Heart right ventricle (tissue), 16 donors: ENCODE results near the gene PCDH15. TPM values are rescaled to one million over a fixed set of nuclear protein-coding genes. Genes with fewer than 3 reads are reported as not detected.

Experiments
- ATAC-seq, 8 donors: fragments of 200-7000 bp; cut with Tn5 transposase; one replicate each; pipeline ENCODE4 v1.9.1; 2020; ENCODE audit warnings: mild to moderate bottlenecking in 8 of 8, moderate library complexity in 8 of 8, moderate number of reproducible peaks in 1 of 8
- DNase-seq, 2 donors: peaks; one replicate each; pipeline ENCODE4 v3.0.0-alpha.2; 2020
- H3K27ac ChIP-seq, 10 donors: fragments of 200-600 bp; sonication (generic) in 2 of 10; one replicate each; pipeline versions ENCODE4 v1.5.0 to v1.8.0; 2020 to 2022; ENCODE audit warnings: mild to moderate bottlenecking in 3 of 10
- H3K27me3 ChIP-seq, 7 donors: fragments of 200-600 bp; one replicate each; pipeline ENCODE4 v1.8.0; 2021 to 2022; ENCODE audit warnings: mild to moderate bottlenecking in 2 of 7
- H3K36me3 ChIP-seq, 9 donors: fragments of 200-600 bp; sonication (generic) in 1 of 9; one replicate each; pipeline versions ENCODE4 v1.5.0 to v1.8.0; 2020 to 2022; ENCODE audit warnings: mild to moderate bottlenecking in 2 of 9
- H3K4me1 ChIP-seq, 9 donors: fragments of 200-600 bp; sonication (generic) in 1 of 9; one replicate each; pipeline versions ENCODE4 v1.5.0 to v1.8.0; 2020 to 2022; ENCODE audit warnings: mild to moderate bottlenecking in 4 of 9
- H3K4me3 ChIP-seq, 10 donors: fragments of 200-600 bp; sonication (generic) in 2 of 10; one replicate each; pipeline versions ENCODE4 v1.5.0 to v1.8.0; 2020 to 2022; ENCODE audit warnings: mild to moderate bottlenecking in 7 of 10, moderate library complexity in 2 of 10
- H3K9me3 ChIP-seq, 11 donors: fragments of 200-600 bp in 10 of 11; sonication (generic) in 2 of 11; one replicate each; pipeline versions ENCODE4 v1.5.0 to v1.8.0; 2013 to 2022; ENCODE audit warnings: mild to moderate bottlenecking in 2 of 11, control low read depth in 1 of 11, moderate library complexity in 1 of 11
- CTCF ChIP-seq, 9 donors: fragments of 200-600 bp; sonication (generic) in 2 of 9; IDR thresholded peaks; one replicate each; pipeline versions ENCODE4 v1.5.0 to v1.8.0; 2021 to 2022; ENCODE audit warnings: antibody characterized with exemption in 9 of 9, mild to moderate bottlenecking in 5 of 9, moderate library complexity in 1 of 9
- WGBS, 2 donors: extraction: QIAGEN DNeasy Blood & Tissue Kit; methylation state at CpG; one replicate each; pipeline ENCODE4 v1.1.7; 2013; ENCODE audit warnings: inconsistent platforms in 1 of 2; 5-methylcytosine and 5-hydroxymethylcytosine counted together
- intact Hi-C, 10 donors: fragments of 100-400 bp; cut with DNase I; formaldehyde crosslinking; loops; one replicate each; pipeline versions ENCODE4 v1.11.1 to v1.14.2; 2022
- polyA plus RNA-seq, 2 donors: library from polyadenylated mRNA; stranded (reverse); fragments of 200-250 nt; gene quantifications; one replicate each; pipeline ENCODE4 v1.2.3, GENCODE V29; 2013
- total RNA-seq, 10 donors: library from RNA; stranded (reverse); fragmentation: NEBNext Ultra II Directional in 3 of 10; extraction: Animal tissue kit (Norgen Biotek cat#: 25700) in 3 of 10; gene quantifications; one replicate each; pipeline versions ENCODE4 v1.2.1 to v1.2.4, GENCODE V29; 2021 to 2023
- donor health status: Arrhythmogenic right ventricular cardiomyopathy.
- donor health status: ischemic (EF 13 %, LVEDD 7.1; RV severe dilation, severe dysfunction).
- donor health status: healthy with polysubstance abuse.
- donor health status: DM: no; HTN: yes; CAD: no.
- donor health status: DM: no; HTN: no; CAD: no.
- donor health status: ischemic (EF 25% LVEDD 6.9; RV normal size, moderate dysfunction).
- donor health status: ischemic (EF 25% LVEDD 5.7; RV mildly dilated, moderate dysfunction).
- donor health status: healthy.
- donor health status: DM: yes; HTN: yes; CAD: no.
- donor health status: Ischemic cardiomyopathy.
- donor health status: ischemic (EF 35%, LVEDD 5.7; RV mildly dilated, moderate dysfunction).
- donor health status: nonischemic (EF 11% LVEDD 7.7; RV severe dilation, severe dysfunction).
- donor health status: DM: yes; HTN: yes; CAD: no.
- donor health status: PGD.
- donor health status: ischemic (EF 29% LVEDD 5.4; RV normal size, mild dysfunction).
- donor health status: nonischemic (EF 23%, LVEDD 6.1; RV moderate dilation, normal function).

Gene PCDH15
- total and polyA plus RNA-seq, 12 donors = 0.05 to 1.00 (median 0.34) TPM

- no peak for TF ChIP-seq CTCF (IDR thresholded peaks at IDR 0.05)
- H3K4me3 ChIP-seq = no peak overlapping the region
- H3K4me1 ChIP-seq = no peaks in the 10 kb centered on the region
- H3K36me3 ChIP-seq = no peaks in the 10 kb centered on the region
- DNase-seq (no peak), ATAC-seq (no peak)
- WGBS, 2 donors = 61 to 64% methylated on average over 1 of the region's 1 CpG
- H3K9me3 ChIP-seq = no peaks in the 10 kb centered on the region
- no peak overlapping the region for H3K27ac ChIP-seq
- H3K27me3 ChIP-seq = no peaks in the 10 kb centered on the region
- intact Hi-C loops = no loop called here
Observed at GRCh38 chr10:54691331-54691730, 109.7 kb downstream of the PCDH15 start.

GRCh38 chr10:54682554-54682953, 118.5 kb downstream of the PCDH15 start:
- WGBS, 2 donors = 51% methylated on average over 1 of the region's 1 CpG

GRCh38 chr10:54681136-54681535, 119.9 kb downstream of the PCDH15 start:
- intact Hi-C loops = no loop called here
- no peak for ATAC-seq
- H3K27ac ChIP-seq = no peak overlapping the region
- no peak overlapping the region for H3K4me3 ChIP-seq
- H3K36me3 ChIP-seq = no peaks in the 10 kb centered on the region
- TF ChIP-seq CTCF (IDR thresholded peaks at IDR 0.05) = no peak
- H3K9me3 ChIP-seq = no peaks in the 10 kb centered on the region
- no peaks in the 10 kb centered on the region for H3K27me3 ChIP-seq
- no peaks in the 10 kb centered on the region for H3K4me1 ChIP-seq
- no peak for DNase-seq
- WGBS, 2 donors = 71 to 80% methylated on average over 2 of the region's 2 CpGs

More at GRCh38 chr10:54682554-54682953, 118.5 kb downstream of the PCDH15 start:
- Histone ChIP-seq H3K36me3 (no peaks in the 10 kb centered on the region), H3K27ac (no peak overlapping the region), H3K4me1 (no peaks in the 10 kb centered on the region), H3K27me3 (no peaks in the 10 kb centered on the region), H3K9me3 (no peaks in the 10 kb centered on the region), H3K4me3 (no peak overlapping the region)
- no peak for DNase-seq
- no peak for TF ChIP-seq CTCF (IDR thresholded peaks at IDR 0.05)
- no peak for ATAC-seq
- intact Hi-C loops = no loop called here

- 85 to 87% methylated on average over 1 of the region's 1 CpG for WGBS, 2 donors
- Histone ChIP-seq H3K27ac (no peak overlapping the region), H3K4me3 (no peak overlapping the region), H3K4me1 (no peaks in the 10 kb centered on the region), H3K36me3 (no peaks in the 10 kb centered on the region), H3K9me3 (no peaks in the 10 kb centered on the region), H3K27me3 (no peaks in the 10 kb centered on the region)
- DNase-seq (no peak), ATAC-seq (no peak)
- TF ChIP-seq CTCF (IDR thresholded peaks at IDR 0.05) = no peak
- intact Hi-C loops = no loop called here
Observed at GRCh38 chr10:54667136-54667535, 133.9 kb downstream of the PCDH15 start.

- DNase-seq (no peak), ATAC-seq (no peak)
- no peaks in the 10 kb centered on the region for H3K36me3 ChIP-seq
- intact Hi-C loops = no loop called here
- no peak overlapping the region for H3K27ac ChIP-seq
- TF ChIP-seq CTCF (IDR thresholded peaks at IDR 0.05) = no peak
- no peaks in the 10 kb centered on the region for H3K27me3 ChIP-seq
- H3K4me1 ChIP-seq = no peaks in the 10 kb centered on the region
- H3K9me3 ChIP-seq = no peaks in the 10 kb centered on the region
- no peak overlapping the region for H3K4me3 ChIP-seq
Observed at GRCh38 chr10:54666192-54666591, 134.8 kb downstream of the PCDH15 start.
